Prostate gland (tissue), 2 donors: ENCODE results near the gene CPNE4. TPM values are rescaled to one million over a fixed set of nuclear protein-coding genes. Genes with fewer than 3 reads are reported as not detected.

ENCODE experiments used
- DNase-seq: peaks from one replicate; pipeline ENCODE4 v3.0.0-alpha.2; 2019; ENCODE audit warnings: low spot score
- H3K27ac ChIP-seq, 2 donors: fragments of 200-600 bp; sonication (generic); 2 replicates each; pipeline ENCODE4 v1.5.1; 2017 to 2019
- H3K27me3 ChIP-seq: fragments of 200-600 bp; sonication (generic); replicated peaks from 2 replicates; pipeline ENCODE4 v1.5.1; 2019; ENCODE audit not compliant: insufficient read depth
- H3K36me3 ChIP-seq, 2 donors: fragments of 200-600 bp; sonication (generic); 1 replicate in 1 of 2; 2 replicates in 1 of 2; pipeline versions ENCODE4 v1.5.1 to v1.8.1; 2017 to 2019
- H3K4me1 ChIP-seq: fragments of 200-600 bp; sonication (generic); replicated peaks from 2 replicates; pipeline ENCODE4 v1.5.1; 2019
- H3K4me3 ChIP-seq, 2 donors: fragments of 200-600 bp; sonication (generic); 2 replicates each; pipeline ENCODE4 v1.5.1; 2017 to 2019
- H3K9me3 ChIP-seq: fragments of 200-600 bp; sonication (generic); 2 replicates; pipeline ENCODE4 v1.5.1; 2017
- POLR2A ChIP-seq: fragments of 450-650 bp; IDR thresholded peaks from one replicate; pipeline ENCODE4 v1.6.1; 2016; ENCODE audit warnings: antibody characterized with exemption, mild to moderate bottlenecking
- POLR2AphosphoS5 ChIP-seq: sonication (generic); formaldehyde crosslinking; IDR thresholded peaks from one replicate; pipeline ENCODE4 v1.6.1; 2017; ENCODE audit warnings: antibody characterized with exemption
- WGBS: methylation state at CpG from one replicate; pipeline ENCODE4 v1.1.5; 2018; 5-methylcytosine and 5-hydroxymethylcytosine counted together
- intact Hi-C: fragments of 100-400 bp; cut with DNase I; formaldehyde crosslinking; loops from one replicate; pipeline ENCODE4 v1.14.2; 2022
- total RNA-seq, 2 donors: library from RNA; depleted of rRNA; stranded (reverse); fragments of >200 nt; gene quantifications; one replicate each; pipeline ENCODE4 v1.1.0, GENCODE V29; 2016
- TF ChIP-seq, protein P1 (sequence below), 4 experiments: fragments of 200-600 bp in 2 of 4; fragments of 450-650 bp in 2 of 4; sonication (generic) in 2 of 4; IDR thresholded peaks; 1 replicate in 3 of 4; 2 replicates in 1 of 4; pipeline ENCODE4 v1.5.1; 2016 to 2019; ENCODE audit warnings: antibody characterized with exemption in 4 of 4, mild to moderate bottlenecking in 2 of 4, moderate library complexity in 2 of 4

CPNE4 gene
- total RNA-seq, 2 donors from 2014 or later, result 39.9 to 68.2 TPM

DNA sequence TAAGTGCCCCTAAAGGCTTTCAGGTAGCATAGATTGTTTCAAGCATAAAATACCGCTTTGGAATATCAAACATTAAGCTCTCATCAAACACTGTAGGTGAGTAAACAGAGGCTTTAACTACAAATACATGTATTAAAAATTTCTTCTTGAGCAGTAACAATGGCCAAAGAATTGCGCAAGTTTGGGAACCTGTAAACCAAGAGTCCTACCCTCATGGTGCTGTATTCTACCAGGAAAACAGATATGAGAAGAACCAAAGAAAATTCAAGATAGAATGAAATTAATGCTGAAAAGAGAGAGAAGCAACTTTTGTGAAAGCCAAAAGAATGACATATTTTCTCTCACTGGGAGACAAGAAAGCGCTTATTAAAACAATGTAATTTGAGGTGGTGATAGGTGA, 45.5 kb downstream of the CPNE4 start:
- Histone ChIP-seq H3K36me3 (no peaks in the 10 kb centered on the region), H3K4me3 (no peak overlapping the region), H3K27me3 (no peaks in the 10 kb centered on the region), H3K9me3 (no peaks in the 10 kb centered on the region), H3K4me1 (no peaks in the 10 kb centered on the region), H3K27ac (no peak overlapping the region)
- TF ChIP-seq, protein P1, sequence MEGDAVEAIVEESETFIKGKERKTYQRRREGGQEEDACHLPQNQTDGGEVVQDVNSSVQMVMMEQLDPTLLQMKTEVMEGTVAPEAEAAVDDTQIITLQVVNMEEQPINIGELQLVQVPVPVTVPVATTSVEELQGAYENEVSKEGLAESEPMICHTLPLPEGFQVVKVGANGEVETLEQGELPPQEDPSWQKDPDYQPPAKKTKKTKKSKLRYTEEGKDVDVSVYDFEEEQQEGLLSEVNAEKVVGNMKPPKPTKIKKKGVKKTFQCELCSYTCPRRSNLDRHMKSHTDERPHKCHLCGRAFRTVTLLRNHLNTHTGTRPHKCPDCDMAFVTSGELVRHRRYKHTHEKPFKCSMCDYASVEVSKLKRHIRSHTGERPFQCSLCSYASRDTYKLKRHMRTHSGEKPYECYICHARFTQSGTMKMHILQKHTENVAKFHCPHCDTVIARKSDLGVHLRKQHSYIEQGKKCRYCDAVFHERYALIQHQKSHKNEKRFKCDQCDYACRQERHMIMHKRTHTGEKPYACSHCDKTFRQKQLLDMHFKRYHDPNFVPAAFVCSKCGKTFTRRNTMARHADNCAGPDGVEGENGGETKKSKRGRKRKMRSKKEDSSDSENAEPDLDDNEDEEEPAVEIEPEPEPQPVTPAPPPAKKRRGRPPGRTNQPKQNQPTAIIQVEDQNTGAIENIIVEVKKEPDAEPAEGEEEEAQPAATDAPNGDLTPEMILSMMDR (IDR thresholded peaks at IDR 0.05), result no peak
- TF ChIP-seq POLR2A (no peak), POLR2AphosphoS5 (no peak)
- intact Hi-C loops, result no loop called here
- 77% methylated on average over 1 of the region's 3 CpGs for WGBS
- no peak for DNase-seq

DNA sequence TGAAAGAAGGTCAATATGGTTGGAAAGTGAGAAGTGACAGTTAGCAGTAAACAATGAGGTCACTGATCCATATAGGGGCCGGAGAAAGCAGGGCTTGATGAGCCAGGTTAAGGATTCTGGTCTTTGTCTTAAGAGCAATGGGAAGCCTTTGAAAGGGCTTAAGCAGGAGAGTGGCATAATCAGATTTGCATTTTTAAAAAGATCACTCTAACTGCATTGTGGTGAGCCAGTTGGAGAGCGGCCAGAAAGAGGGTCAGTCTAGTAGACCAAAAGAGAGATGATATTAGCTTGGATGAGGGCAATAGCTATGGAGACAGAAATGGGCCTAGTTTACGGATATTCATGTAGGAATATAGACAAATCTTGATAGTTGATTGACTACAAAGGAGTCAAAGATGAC, 46.6 kb downstream of the CPNE4 start:
- TF ChIP-seq POLR2AphosphoS5 (no peak), POLR2A (no peak)
- TF ChIP-seq, protein P1 (IDR thresholded peaks at IDR 0.05), result no peak
- Histone ChIP-seq H3K27me3 (no peaks in the 10 kb centered on the region), H3K4me1 (no peaks in the 10 kb centered on the region), H3K9me3 (no peaks in the 10 kb centered on the region), H3K4me3 (no peak overlapping the region), H3K27ac (no peak overlapping the region), H3K36me3 (no peaks in the 10 kb centered on the region)
- intact Hi-C loops, result no loop called here
- DNase-seq, result no peak
- WGBS, result 82% methylated on average over 3 of the region's 3 CpGs

DNA sequence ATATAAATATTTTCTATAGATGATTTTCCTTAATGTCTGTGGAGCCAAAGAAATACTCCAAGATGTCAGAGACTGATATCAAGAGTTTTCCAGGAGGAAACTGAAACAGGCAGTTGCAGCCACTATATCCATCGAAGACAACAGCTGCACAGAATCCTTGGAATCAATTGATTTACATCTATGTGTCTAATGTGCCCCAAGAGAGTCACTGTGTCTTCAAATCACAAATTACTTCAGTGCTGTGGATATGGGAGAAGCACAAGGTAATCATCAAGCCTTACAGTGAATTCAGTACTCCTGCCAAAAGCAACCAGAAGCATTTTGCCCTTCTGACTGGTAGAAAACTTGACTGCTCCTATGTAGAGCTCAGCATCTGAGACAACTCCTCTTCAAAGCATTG, 51.1 kb downstream of the CPNE4 start:
- intact Hi-C loops, result no loop called here
- no peaks in the 10 kb centered on the region for H3K36me3 ChIP-seq
- TF ChIP-seq, protein P1 (IDR thresholded peaks at IDR 0.05), result no peak
- no peak for TF ChIP-seq POLR2A
- TF ChIP-seq POLR2AphosphoS5, result no peak
- 81% methylated on average over 1 of the region's 1 CpG for WGBS
- DNase-seq, result no peak
- no peaks in the 10 kb centered on the region for H3K4me1 ChIP-seq
- H3K27me3 ChIP-seq, result no peaks in the 10 kb centered on the region
- no peaks in the 10 kb centered on the region for H3K9me3 ChIP-seq
- no peak overlapping the region for H3K27ac ChIP-seq
- no peak overlapping the region for H3K4me3 ChIP-seq

- H3K27ac ChIP-seq, result no peak overlapping the region
- WGBS, result 93% methylated on average over 7 of the region's 7 CpGs
- no peaks in the 10 kb centered on the region for H3K36me3 ChIP-seq
- no peaks in the 10 kb centered on the region for H3K4me1 ChIP-seq
- no peaks in the 10 kb centered on the region for H3K27me3 ChIP-seq
- H3K9me3 ChIP-seq, result no peaks in the 10 kb centered on the region
- no peak for DNase-seq
- TF ChIP-seq, protein P1 (IDR thresholded peaks at IDR 0.05), result no peak
- TF ChIP-seq POLR2A (no peak), POLR2AphosphoS5 (no peak)
- intact Hi-C loops, result no loop called here
- no peak overlapping the region for H3K4me3 ChIP-seq
These were observed 53.5 kb downstream of the CPNE4 start for GRCh38 chr3:131981323-131981722.

GRCh38 chr3:131976448-131976847, 58.4 kb downstream of the CPNE4 start:
- H3K27ac ChIP-seq, result no peak overlapping the region
- no peaks in the 10 kb centered on the region for H3K9me3 ChIP-seq
- H3K27me3 ChIP-seq, result no peaks in the 10 kb centered on the region
- TF ChIP-seq POLR2AphosphoS5, result no peak
- TF ChIP-seq, protein P1 (IDR thresholded peaks at IDR 0.05), result no peak
- no peak for TF ChIP-seq POLR2A
- H3K4me3 ChIP-seq, result no peak overlapping the region
- no peaks in the 10 kb centered on the region for H3K36me3 ChIP-seq
- DNase-seq, result no peak
- 30% methylated on average over 2 of the region's 2 CpGs for WGBS
- H3K4me1 ChIP-seq, result no peaks in the 10 kb centered on the region
- intact Hi-C loops, result no loop called here
